ENCODE results near the gene ANOS1.

The ANOS1 gene

GRCh38 chrX:8657883-8658282 lies 74.1 kb downstream of the ANOS1 start:
- no peak for TF ChIP-seq CSDC2 (CRISPR knock-in tag; IDR thresholded peaks at IDR 0.05)
- TF ChIP-seq ESRRG (CRISPR knock-in tag; IDR thresholded peaks at IDR 0.05): no peak
- no peak for TF ChIP-seq TSHZ2 (CRISPR knock-in tag; IDR thresholded peaks at IDR 0.05)
- TF ChIP-seq PPARA (CRISPR knock-in tag; IDR thresholded peaks at IDR 0.05; ENCODE audit: borderline replicate concordance): no peak
- no peak for TF ChIP-seq ZFP3 (CRISPR knock-in tag; IDR thresholded peaks at IDR 0.05)
- no peak for TF ChIP-seq TOX (CRISPR knock-in tag; IDR thresholded peaks at IDR 0.05; ENCODE audit: borderline replicate concordance)
- no peak for ATAC-seq

GRCh38 chrX:8653956-8654355 lies 78.0 kb downstream of the ANOS1 start:
- no peak for ATAC-seq

GRCh38 chrX:8649969-8650368 lies 82.0 kb downstream of the ANOS1 start:
- TF ChIP-seq CREB5 (CRISPR knock-in tag; IDR thresholded peaks at IDR 0.05; ENCODE audit: low read depth) (no peak), ZNF8 (CRISPR knock-in tag; IDR thresholded peaks at IDR 0.05) (no peak), SNAI2 (CRISPR knock-in tag; IDR thresholded peaks at IDR 0.05) (no peak), RARB (CRISPR knock-in tag; IDR thresholded peaks at IDR 0.05) (no peak), TOX (CRISPR knock-in tag; IDR thresholded peaks at IDR 0.05; ENCODE audit: borderline replicate concordance) (no peak), PATZ1 (CRISPR knock-in tag; IDR thresholded peaks at IDR 0.05; ENCODE audit: borderline replicate concordance) (no peak), CSDC2 (CRISPR knock-in tag; IDR thresholded peaks at IDR 0.05) (no peak), ESRRG (CRISPR knock-in tag; IDR thresholded peaks at IDR 0.05) (no peak), OSR1 (CRISPR knock-in tag; IDR thresholded peaks at IDR 0.05) (no peak), ZC3H10 (CRISPR knock-in tag; IDR thresholded peaks at IDR 0.05) (no peak), ISL1 (CRISPR knock-in tag; IDR thresholded peaks at IDR 0.05) (no peak), ARNTL (CRISPR knock-in tag; IDR thresholded peaks at IDR 0.05; ENCODE audit: borderline replicate concordance, low read depth) (no peak), ZFP3 (CRISPR knock-in tag; IDR thresholded peaks at IDR 0.05) (no peak), ZNF70 (CRISPR knock-in tag; IDR thresholded peaks at IDR 0.05) (no peak), BACH2 (CRISPR knock-in tag; IDR thresholded peaks at IDR 0.05; ENCODE audit: borderline replicate concordance) (no peak), ZFP30 (CRISPR knock-in tag; IDR thresholded peaks at IDR 0.05) (no peak)
- ATAC-seq: no peak

More at GRCh38 chrX:8653956-8654355, 78.0 kb downstream of the ANOS1 start:
- TF ChIP-seq RARB (CRISPR knock-in tag; IDR thresholded peaks at IDR 0.05): no peak
- TF ChIP-seq OSR1 (CRISPR knock-in tag; IDR thresholded peaks at IDR 0.05): no peak
- TF ChIP-seq BACH2 (CRISPR knock-in tag; IDR thresholded peaks at IDR 0.05; ENCODE audit: borderline replicate concordance): no peak
- no peak for TF ChIP-seq ZC3H10 (CRISPR knock-in tag; IDR thresholded peaks at IDR 0.05)
- no peak for TF ChIP-seq ZFP3 (CRISPR knock-in tag; IDR thresholded peaks at IDR 0.05)
- TF ChIP-seq CREB5 (CRISPR knock-in tag; IDR thresholded peaks at IDR 0.05; ENCODE audit: low read depth): no peak
- no peak for TF ChIP-seq ISL1 (CRISPR knock-in tag; IDR thresholded peaks at IDR 0.05)

- TF ChIP-seq ZC3H10 (CRISPR knock-in tag; IDR thresholded peaks at IDR 0.05): no peak
- no peak for TF ChIP-seq ZNF8 (CRISPR knock-in tag; IDR thresholded peaks at IDR 0.05)
- no peak for TF ChIP-seq GLIS3 (CRISPR knock-in tag; IDR thresholded peaks at IDR 0.05)
- TF ChIP-seq ARNTL (CRISPR knock-in tag; IDR thresholded peaks at IDR 0.05; ENCODE audit: borderline replicate concordance, low read depth): no peak
- no peak for TF ChIP-seq ZFP30 (CRISPR knock-in tag; IDR thresholded peaks at IDR 0.05)
- TF ChIP-seq PPARA (CRISPR knock-in tag; IDR thresholded peaks at IDR 0.05; ENCODE audit: borderline replicate concordance): no peak
- TF ChIP-seq CSRNP3 (CRISPR knock-in tag; IDR thresholded peaks at IDR 0.05): no peak
- TF ChIP-seq TOX (CRISPR knock-in tag; IDR thresholded peaks at IDR 0.05; ENCODE audit: borderline replicate concordance): no peak
- no peak for TF ChIP-seq ZNF565 (CRISPR knock-in tag; conservative IDR thresholded peaks at IDR 0.05; ENCODE audit: low read depth)
- no peak for TF ChIP-seq PATZ1 (CRISPR knock-in tag; IDR thresholded peaks at IDR 0.05; ENCODE audit: borderline replicate concordance)
- TF ChIP-seq CSDC2 (CRISPR knock-in tag; IDR thresholded peaks at IDR 0.05): no peak
- TF ChIP-seq CREB5 (CRISPR knock-in tag; IDR thresholded peaks at IDR 0.05; ENCODE audit: low read depth): no peak
- no peak for ATAC-seq
Measured at GRCh38 chrX:8647176-8647575, 84.8 kb downstream of the ANOS1 start.

Data from SK-N-SH treated with all-trans-retinoic acid at 6 μM for 48 hours (cell line).